Endothelial cell of umbilical vein (primary cell): ENCODE results near the gene PCDHB5. TPM values are rescaled to one million over a fixed set of nuclear protein-coding genes. Genes with fewer than 3 reads are reported as not detected.
"Not testable (repeated sequence)": the region's sequence is repeated elsewhere in the genome, so short reads cannot be mapped to it uniquely, and the experiment has no call there.

Experiments
- BruUV-seq: library from RNA; stranded (reverse); fragments of 400-500 nt; replicated peaks from 2 replicates; lab custom pipeline; 2021; lab: Mats Ljungman, UMichigan
- CTCF ChIA-PET: fragments of 300-600, 350-600 bp; sonication (Branson Sonifier 250); formaldehyde crosslinking; loops from one replicate; lab custom pipeline; 2021; ENCODE audit warnings: antibody characterized with exemption, inconsistent platforms; lab: Charles Lee
- POLR2A ChIA-PET: fragments of 300-600, 350-600 bp; sonication (Branson Sonifier 250); formaldehyde crosslinking; loops from one replicate; lab custom pipeline; 2021; ENCODE audit warnings: antibody characterized with exemption, inconsistent platforms; lab: Charles Lee
- DNase-seq: peaks from one replicate; pipeline ENCODE4 v3.0.0-alpha.2; 2011; ENCODE audit warnings: low read depth, low spot score
- FAIRE-seq: peaks from 2 replicates; lab custom pipeline; 2011; peaks lifted over from hg19 to GRCh38; lab: Jason Lieb, UNC
- H2AFZ ChIP-seq: 2 replicates; pipeline ENCODE4 v1.6.0; 2012; ENCODE audit warnings: low read depth, low read length, control low read depth, inconsistent platforms
- H3K27ac ChIP-seq: 2 replicates; pipeline ENCODE4 v1.5.1; 2011; ENCODE audit warnings: low read depth, mild to moderate bottlenecking, control low read depth, low read length, moderate library complexity; ENCODE audit not compliant: insufficient read depth
- H3K27me3 ChIP-seq, 2 experiments: 2 replicates each; pipeline versions ENCODE4 v1.6.0 to v1.6.1; 2011; ENCODE audit warnings: low read length in 2 of 2, mixed read lengths in 1 of 2; ENCODE audit not compliant: control insufficient read depth in 2 of 2, insufficient read depth in 2 of 2
- H3K36me3 ChIP-seq, 2 experiments: 2 replicates in 1 of 2; 3 replicates in 1 of 2; pipeline ENCODE4 v1.5.1; 2011; ENCODE audit warnings: low read length in 2 of 2, mild to moderate bottlenecking in 1 of 2, moderate library complexity in 1 of 2; ENCODE audit not compliant: control insufficient read depth in 2 of 2, insufficient read depth in 2 of 2; ENCODE audit errors: extremely low read depth in 1 of 2
- H3K4me1 ChIP-seq: 3 replicates; pipeline ENCODE4 v1.5.1; 2011; ENCODE audit warnings: mild to moderate bottlenecking, low read length; ENCODE audit not compliant: control insufficient read depth, insufficient read depth; ENCODE audit errors: extremely low read depth
- H3K4me2 ChIP-seq: 2 replicates; pipeline ENCODE4 v1.6.1; 2011; ENCODE audit warnings: low read length, control low read depth, mixed read lengths; ENCODE audit not compliant: insufficient read depth
- H3K4me3 ChIP-seq, 3 experiments: fragments of 200-600 bp in 1 of 3; sonication (generic), shearing (Covaris generic) in 1 of 3; replicated peaks in 1 of 3; 2 replicates each; pipeline ENCODE4 v1.5.1; 2011 to 2016; ENCODE audit warnings: control low read depth in 3 of 3, low read length in 3 of 3, mild to moderate bottlenecking in 2 of 3, inconsistent platforms in 1 of 3, low read depth in 1 of 3, moderate library complexity in 1 of 3; ENCODE audit not compliant: insufficient read depth in 1 of 3
- H3K79me2 ChIP-seq: 2 replicates; pipeline ENCODE4 v1.6.0; 2012; ENCODE audit warnings: low read length, inconsistent platforms; ENCODE audit not compliant: control insufficient read depth, insufficient read depth
- H3K9ac ChIP-seq: replicated peaks from 2 replicates; pipeline ENCODE3; 2011; ENCODE audit warnings: low read length, control low read depth; ENCODE audit not compliant: insufficient read depth; ENCODE audit errors: extremely low read depth
- H3K9me1 ChIP-seq: replicated peaks from 3 replicates; pipeline ENCODE4 v1.6.0; 2011; ENCODE audit warnings: mild to moderate bottlenecking, low read length; ENCODE audit not compliant: control insufficient read depth, insufficient read depth; ENCODE audit errors: extremely low read depth
- H3K9me3 ChIP-seq: replicated peaks from 2 replicates; pipeline ENCODE4 v1.5.1; 2012; ENCODE audit warnings: low read length, inconsistent platforms; ENCODE audit not compliant: control insufficient read depth, insufficient read depth
- H4K20me1 ChIP-seq: replicated peaks from 2 replicates; pipeline ENCODE3; 2011; ENCODE audit warnings: mild to moderate bottlenecking, low read length; ENCODE audit not compliant: control insufficient read depth, insufficient read depth; ENCODE audit errors: extremely low read depth
- EZH2 ChIP-seq: IDR thresholded peaks from 2 replicates; pipeline ENCODE4 v1.6.1; 2012; ENCODE audit warnings: borderline replicate concordance, low read depth, mild to moderate bottlenecking, moderate library complexity, low read length, inconsistent platforms; ENCODE audit not compliant: severe bottlenecking
- FOS ChIP-seq: IDR thresholded peaks from 2 replicates; pipeline ENCODE4 v1.6.1; 2011; ENCODE audit warnings: mild to moderate bottlenecking, low read length, moderate library complexity, borderline replicate concordance; ENCODE audit not compliant: insufficient read depth
- GATA2 ChIP-seq: IDR thresholded peaks from 2 replicates; pipeline ENCODE4 v1.7.0; 2011; ENCODE audit warnings: low read depth, mild to moderate bottlenecking, moderate library complexity, mixed read lengths, low read length; ENCODE audit not compliant: insufficient read length, insufficient read depth
- JUN ChIP-seq: IDR thresholded peaks from 2 replicates; pipeline ENCODE4 v1.6.1; 2011; ENCODE audit warnings: borderline replicate concordance, low read depth; ENCODE audit not compliant: insufficient read length, insufficient read depth
- MYC ChIP-seq: IDR thresholded peaks from one replicate; pipeline ENCODE4 v1.6.1; 2011; ENCODE audit warnings: mild to moderate bottlenecking, low read depth, low read length
- POLR2A ChIP-seq: IDR thresholded peaks from 2 replicates; pipeline ENCODE4 v1.6.1; 2012; ENCODE audit warnings: low read depth, mild to moderate bottlenecking, control low read depth, low read length
- POLR2AphosphoS5 ChIP-seq: IDR thresholded peaks from 2 replicates; pipeline ENCODE4 v1.6.1; 2012; ENCODE audit warnings: low read depth, mild to moderate bottlenecking, control low read depth, low read length, moderate library complexity; ENCODE audit not compliant: insufficient read depth
- dilution Hi-C: fragments of 300-500 bp; cut with MboI; formaldehyde crosslinking; loops from one replicate; pipeline ENCODE4 v1.15.0; 2019; ENCODE audit warnings: low sequenced_read_pairs; ENCODE audit not compliant: extremely low pct_ligation_motif_present
- intact Hi-C: fragments of 100-400 bp; cut with micrococcal nuclease; formaldehyde crosslinking; loops from one replicate; pipeline ENCODE4 v1.10.0; 2022
- polyA plus RNA-seq, 4 experiments: library from polyadenylated mRNA; depleted of rRNA in 3 of 4; stranded (reverse) in 3 of 4; unstranded in 1 of 4; fragments of >200 nt; gene quantifications; 2 replicates each; pipeline versions ENCODE4 v1.2.1 to v1.2.3, GENCODE V29; 2011 to 2012; ENCODE audit warnings: missing spikeins in 1 of 4
- total RNA-seq: library from RNA; stranded (reverse); gene quantifications from 2 replicates; pipeline ENCODE4 v1.2.3, GENCODE V29; 2021
- TF ChIP-seq, protein P1 (sequence below): IDR thresholded peaks from 2 replicates; pipeline ENCODE4 v1.6.1; 2011; ENCODE audit not compliant: insufficient read depth, insufficient read length
- TF ChIP-seq, protein P2 (sequence below), 2 donors: IDR thresholded peaks; 1 replicate in 1 of 2; 2 replicates in 1 of 2; pipeline ENCODE4 v1.5.1; 2011; ENCODE audit warnings: low read length in 2 of 2, mild to moderate bottlenecking in 2 of 2, moderate library complexity in 2 of 2, control low read depth in 1 of 2, inconsistent platforms in 1 of 2, low read depth in 1 of 2; ENCODE audit not compliant: insufficient read depth in 1 of 2; ENCODE audit errors: extremely low read depth in 1 of 2

The PCDHB5 gene
- total and polyA plus RNA-seq, 2 donors (not counting 3 experiments of a cell fraction or from before 2014, with no cell fraction given) = 0.27 to 0.80 TPM

DNA sequence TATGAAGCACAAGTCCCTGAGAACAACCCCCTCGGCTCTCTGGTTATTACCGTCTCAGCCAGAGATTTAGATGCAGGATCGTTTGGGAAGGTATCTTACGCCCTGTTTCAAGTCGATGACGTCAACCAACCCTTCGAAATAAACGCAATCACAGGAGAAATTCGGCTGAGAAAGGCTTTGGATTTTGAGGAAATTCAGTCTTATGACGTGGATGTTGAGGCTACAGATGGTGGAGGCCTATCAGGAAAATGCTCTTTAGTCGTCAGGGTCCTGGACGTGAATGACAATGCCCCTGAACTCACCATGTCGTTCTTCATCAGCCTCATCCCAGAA lies 16.0 kb downstream of the PCDHB5 start:
- BruUV-seq = no TSS peak
- intact Hi-C loops = no loop called here
- Histone ChIP-seq H3K9me3 (no peaks in the 10 kb centered on the region), H2AFZ (no peak overlapping the region), H3K79me2 (no peaks in the 10 kb centered on the region), H3K4me1 (no peaks in the 10 kb centered on the region), H3K36me3 (no peaks in the 10 kb centered on the region), H3K4me3 (no peak overlapping the region), H3K9ac (no peak overlapping the region), H3K4me2 (no peak overlapping the region), H3K27ac (no peak overlapping the region), H3K9me1 (no peaks in the 10 kb centered on the region), H4K20me1 (no peaks in the 10 kb centered on the region), H3K27me3 (no peaks in the 10 kb centered on the region)
- no peak for DNase-seq
- TF ChIP-seq POLR2A (no peak), FOS (no peak), POLR2AphosphoS5 (no peak), EZH2 (no peak), JUN (no peak), GATA2 (no peak), MYC (no peak)
- TF ChIP-seq, protein P1, sequence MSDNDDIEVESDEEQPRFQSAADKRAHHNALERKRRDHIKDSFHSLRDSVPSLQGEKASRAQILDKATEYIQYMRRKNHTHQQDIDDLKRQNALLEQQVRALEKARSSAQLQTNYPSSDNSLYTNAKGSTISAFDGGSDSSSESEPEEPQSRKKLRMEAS = no peak
- TF ChIP-seq, protein P2, sequence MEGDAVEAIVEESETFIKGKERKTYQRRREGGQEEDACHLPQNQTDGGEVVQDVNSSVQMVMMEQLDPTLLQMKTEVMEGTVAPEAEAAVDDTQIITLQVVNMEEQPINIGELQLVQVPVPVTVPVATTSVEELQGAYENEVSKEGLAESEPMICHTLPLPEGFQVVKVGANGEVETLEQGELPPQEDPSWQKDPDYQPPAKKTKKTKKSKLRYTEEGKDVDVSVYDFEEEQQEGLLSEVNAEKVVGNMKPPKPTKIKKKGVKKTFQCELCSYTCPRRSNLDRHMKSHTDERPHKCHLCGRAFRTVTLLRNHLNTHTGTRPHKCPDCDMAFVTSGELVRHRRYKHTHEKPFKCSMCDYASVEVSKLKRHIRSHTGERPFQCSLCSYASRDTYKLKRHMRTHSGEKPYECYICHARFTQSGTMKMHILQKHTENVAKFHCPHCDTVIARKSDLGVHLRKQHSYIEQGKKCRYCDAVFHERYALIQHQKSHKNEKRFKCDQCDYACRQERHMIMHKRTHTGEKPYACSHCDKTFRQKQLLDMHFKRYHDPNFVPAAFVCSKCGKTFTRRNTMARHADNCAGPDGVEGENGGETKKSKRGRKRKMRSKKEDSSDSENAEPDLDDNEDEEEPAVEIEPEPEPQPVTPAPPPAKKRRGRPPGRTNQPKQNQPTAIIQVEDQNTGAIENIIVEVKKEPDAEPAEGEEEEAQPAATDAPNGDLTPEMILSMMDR (IDR thresholded peaks at IDR 0.05; ENCODE audit: extremely low read depth in 1 of 2, insufficient read depth in 1 of 2, low read depth in 1 of 2, low read length in 2 of 2) = no peak
- CTCF ChIA-PET = no interaction called here
- no peak for FAIRE-seq
- dilution Hi-C loops = no loop called here
- POLR2A ChIA-PET = no interaction called here

DNA sequence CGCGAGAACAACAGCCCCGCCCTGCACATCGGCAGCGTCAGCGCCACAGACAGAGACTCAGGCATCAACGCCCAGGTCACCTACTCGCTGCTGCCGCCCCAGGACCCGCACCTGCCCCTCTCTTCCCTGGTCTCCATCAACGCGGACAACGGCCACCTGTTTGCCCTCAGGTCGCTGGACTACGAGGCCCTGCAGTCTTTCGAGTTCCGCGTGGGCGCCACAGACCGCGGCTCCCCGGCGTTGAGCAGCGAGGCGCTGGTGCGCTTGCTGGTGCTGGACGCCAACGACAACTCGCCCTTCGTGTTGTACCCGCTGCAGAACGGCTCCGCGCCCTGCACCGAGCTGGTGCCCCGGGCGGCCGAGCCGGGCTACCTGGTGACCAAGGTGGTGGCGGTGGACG lies 16.6 kb downstream of the PCDHB5 start:
- H3K9ac ChIP-seq, H3K4me2 ChIP-seq, dilution Hi-C loops, H3K27me3 ChIP-seq, H3K9me1 ChIP-seq, H3K4me3 ChIP-seq, H2AFZ ChIP-seq, H3K79me2 ChIP-seq, H3K27ac ChIP-seq, H4K20me1 ChIP-seq, POLR2A ChIA-PET, DNase-seq, H3K4me1 ChIP-seq, FAIRE-seq, H3K9me3 ChIP-seq, BruUV-seq, intact Hi-C loops, CTCF ChIA-PET, H3K36me3 ChIP-seq: not testable (repeated sequence)

DNA sequence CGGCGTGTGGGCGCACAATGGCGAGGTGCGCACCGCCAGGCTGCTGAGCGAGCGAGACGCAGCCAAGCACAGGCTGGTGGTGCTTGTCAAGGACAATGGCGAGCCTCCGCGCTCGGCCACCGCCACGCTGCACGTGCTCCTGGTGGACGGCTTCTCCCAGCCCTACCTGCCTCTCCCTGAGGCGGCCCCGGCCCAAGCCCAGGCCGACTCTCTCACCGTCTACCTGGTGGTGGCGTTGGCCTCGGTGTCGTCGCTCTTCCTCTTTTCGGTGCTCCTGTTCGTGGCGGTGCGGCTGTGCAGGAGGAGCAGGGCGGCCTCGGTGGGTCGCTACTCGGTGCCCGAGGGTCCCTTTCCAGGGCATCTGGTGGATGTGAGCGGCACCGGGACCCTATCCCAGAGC lies 17.1 kb downstream of the PCDHB5 start:
- CTCF ChIA-PET, H4K20me1 ChIP-seq, BruUV-seq, H3K27me3 ChIP-seq, H3K27ac ChIP-seq, H2AFZ ChIP-seq, H3K4me2 ChIP-seq, H3K4me1 ChIP-seq, H3K79me2 ChIP-seq, dilution Hi-C loops, H3K9me1 ChIP-seq, H3K9me3 ChIP-seq, intact Hi-C loops, H3K9ac ChIP-seq, FAIRE-seq, POLR2A ChIA-PET, H3K36me3 ChIP-seq, H3K4me3 ChIP-seq, DNase-seq: not testable (repeated sequence)
